SK-N-SH (cell line): ENCODE results near the gene PLCB1.
"Not testable (repeated sequence)": the region's sequence is repeated elsewhere in the genome, so short reads cannot be mapped to it uniquely, and the experiment has no call there.

ENCODE experiments used
- ELF1 ChIP-seq: IDR thresholded peaks from 2 replicates; pipeline ENCODE4 v1.4.0; 2012
- EP300 ChIP-seq, 2 experiments: IDR thresholded peaks; 2 replicates each; pipeline versions ENCODE4 v1.4.0 to v1.6.1; 2012; ENCODE audit warnings: borderline replicate concordance in 1 of 2, low read depth in 1 of 2, low read length in 1 of 2
- EZH2phosphoT487 ChIP-seq: fragments of 200-600 bp; sonication (generic); IDR thresholded peaks from 2 replicates; pipeline ENCODE4 v1.6.1; 2017; ENCODE audit warnings: low read depth, mixed run types, mild to moderate bottlenecking, antibody characterized with exemption, moderate library complexity, borderline replicate concordance
- MXI1 ChIP-seq: IDR thresholded peaks from 2 replicates; pipeline ENCODE4 v1.6.1; 2012; ENCODE audit warnings: mild to moderate bottlenecking, low read depth, low read length, improper control_type of control experiment
- NRF1 ChIP-seq: IDR thresholded peaks from 2 replicates; pipeline ENCODE4 v1.6.1; 2012; ENCODE audit warnings: low read depth, mild to moderate bottlenecking, low read length
- POLR2AphosphoS5 ChIP-seq: IDR thresholded peaks from 2 replicates; pipeline ENCODE4 v1.6.1; 2012; ENCODE audit warnings: low read depth, low read length
- RFX5 ChIP-seq: IDR thresholded peaks from 2 replicates; pipeline ENCODE4 v1.6.1; 2012; ENCODE audit warnings: mild to moderate bottlenecking, improper control_type of control experiment, low read length
- TAF1 ChIP-seq: IDR thresholded peaks from 2 replicates; pipeline ENCODE4 v1.6.1; 2012; ENCODE audit warnings: low read depth, mild to moderate bottlenecking, low read length, moderate library complexity, borderline replicate concordance
- TEAD4 ChIP-seq: IDR thresholded peaks from 2 replicates; pipeline ENCODE4 v1.4.0; 2012; ENCODE audit warnings: mild to moderate bottlenecking, borderline replicate concordance; ENCODE audit not compliant: insufficient read depth
- YY1 ChIP-seq: IDR thresholded peaks from 2 replicates; pipeline ENCODE4 v1.4.0; 2012; ENCODE audit warnings: low read depth, mild to moderate bottlenecking
- TF ChIP-seq, protein P1 (sequence below): fragments of 200-600 bp; sonication (generic); IDR thresholded peaks from 2 replicates; pipeline ENCODE4 v1.6.1; 2017; ENCODE audit warnings: antibody characterized with exemption, mild to moderate bottlenecking, moderate library complexity
- TF ChIP-seq, protein P2 (sequence below): IDR thresholded peaks from 2 replicates; pipeline ENCODE4 v1.6.1; 2012; ENCODE audit warnings: mild to moderate bottlenecking, low read depth, low read length, moderate library complexity

DNA sequence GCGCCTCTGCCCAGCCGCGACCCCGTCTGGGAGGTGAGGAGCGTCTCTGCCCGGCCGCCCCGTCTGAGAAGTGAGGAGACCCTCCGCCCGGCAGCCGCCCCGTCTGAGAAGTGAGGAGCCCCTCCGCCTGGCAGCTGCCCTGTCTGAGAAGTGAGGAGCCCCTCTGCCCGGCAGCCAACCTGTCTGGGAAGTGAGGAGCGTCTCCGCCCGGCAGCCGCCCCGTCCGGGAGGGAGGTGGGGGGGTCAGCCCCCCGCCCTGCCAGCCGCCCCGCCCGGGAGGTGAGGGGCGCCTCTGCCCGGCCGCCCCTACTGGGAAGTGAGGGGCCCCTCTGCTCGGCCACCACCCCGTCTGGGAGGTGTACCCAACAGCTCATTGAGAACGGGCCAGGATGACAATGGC, 512.4 kb downstream of the PLCB1 start:
- not testable (repeated sequence) for TF ChIP-seq MXI1; TAF1; YY1; RFX5; ELF1; TEAD4; EZH2phosphoT487; POLR2AphosphoS5; EP300 (IDR thresholded peaks at IDR 0.05; ENCODE audit: borderline replicate concordance in 1 of 2, low read depth in 1 of 2, low read length in 1 of 2); NRF1
- TF ChIP-seq, protein P1, sequence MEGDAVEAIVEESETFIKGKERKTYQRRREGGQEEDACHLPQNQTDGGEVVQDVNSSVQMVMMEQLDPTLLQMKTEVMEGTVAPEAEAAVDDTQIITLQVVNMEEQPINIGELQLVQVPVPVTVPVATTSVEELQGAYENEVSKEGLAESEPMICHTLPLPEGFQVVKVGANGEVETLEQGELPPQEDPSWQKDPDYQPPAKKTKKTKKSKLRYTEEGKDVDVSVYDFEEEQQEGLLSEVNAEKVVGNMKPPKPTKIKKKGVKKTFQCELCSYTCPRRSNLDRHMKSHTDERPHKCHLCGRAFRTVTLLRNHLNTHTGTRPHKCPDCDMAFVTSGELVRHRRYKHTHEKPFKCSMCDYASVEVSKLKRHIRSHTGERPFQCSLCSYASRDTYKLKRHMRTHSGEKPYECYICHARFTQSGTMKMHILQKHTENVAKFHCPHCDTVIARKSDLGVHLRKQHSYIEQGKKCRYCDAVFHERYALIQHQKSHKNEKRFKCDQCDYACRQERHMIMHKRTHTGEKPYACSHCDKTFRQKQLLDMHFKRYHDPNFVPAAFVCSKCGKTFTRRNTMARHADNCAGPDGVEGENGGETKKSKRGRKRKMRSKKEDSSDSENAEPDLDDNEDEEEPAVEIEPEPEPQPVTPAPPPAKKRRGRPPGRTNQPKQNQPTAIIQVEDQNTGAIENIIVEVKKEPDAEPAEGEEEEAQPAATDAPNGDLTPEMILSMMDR: not testable (repeated sequence)
- TF ChIP-seq, protein P2, sequence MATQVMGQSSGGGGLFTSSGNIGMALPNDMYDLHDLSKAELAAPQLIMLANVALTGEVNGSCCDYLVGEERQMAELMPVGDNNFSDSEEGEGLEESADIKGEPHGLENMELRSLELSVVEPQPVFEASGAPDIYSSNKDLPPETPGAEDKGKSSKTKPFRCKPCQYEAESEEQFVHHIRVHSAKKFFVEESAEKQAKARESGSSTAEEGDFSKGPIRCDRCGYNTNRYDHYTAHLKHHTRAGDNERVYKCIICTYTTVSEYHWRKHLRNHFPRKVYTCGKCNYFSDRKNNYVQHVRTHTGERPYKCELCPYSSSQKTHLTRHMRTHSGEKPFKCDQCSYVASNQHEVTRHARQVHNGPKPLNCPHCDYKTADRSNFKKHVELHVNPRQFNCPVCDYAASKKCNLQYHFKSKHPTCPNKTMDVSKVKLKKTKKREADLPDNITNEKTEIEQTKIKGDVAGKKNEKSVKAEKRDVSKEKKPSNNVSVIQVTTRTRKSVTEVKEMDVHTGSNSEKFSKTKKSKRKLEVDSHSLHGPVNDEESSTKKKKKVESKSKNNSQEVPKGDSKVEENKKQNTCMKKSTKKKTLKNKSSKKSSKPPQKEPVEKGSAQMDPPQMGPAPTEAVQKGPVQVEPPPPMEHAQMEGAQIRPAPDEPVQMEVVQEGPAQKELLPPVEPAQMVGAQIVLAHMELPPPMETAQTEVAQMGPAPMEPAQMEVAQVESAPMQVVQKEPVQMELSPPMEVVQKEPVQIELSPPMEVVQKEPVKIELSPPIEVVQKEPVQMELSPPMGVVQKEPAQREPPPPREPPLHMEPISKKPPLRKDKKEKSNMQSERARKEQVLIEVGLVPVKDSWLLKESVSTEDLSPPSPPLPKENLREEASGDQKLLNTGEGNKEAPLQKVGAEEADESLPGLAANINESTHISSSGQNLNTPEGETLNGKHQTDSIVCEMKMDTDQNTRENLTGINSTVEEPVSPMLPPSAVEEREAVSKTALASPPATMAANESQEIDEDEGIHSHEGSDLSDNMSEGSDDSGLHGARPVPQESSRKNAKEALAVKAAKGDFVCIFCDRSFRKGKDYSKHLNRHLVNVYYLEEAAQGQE: not testable (repeated sequence)
